EH (cell line): ENCODE data around the gene PGGHG.
"Not testable (repeated sequence)": the region's sequence is repeated elsewhere in the genome, so short reads cannot be mapped to it uniquely, and the experiment has no call there.

Source experiments
- DNase-seq: peaks from one replicate; pipeline ENCODE4 v3.0.0-alpha.2; 2015; ENCODE audit warnings: low read depth

PGGHG gene

DNA sequence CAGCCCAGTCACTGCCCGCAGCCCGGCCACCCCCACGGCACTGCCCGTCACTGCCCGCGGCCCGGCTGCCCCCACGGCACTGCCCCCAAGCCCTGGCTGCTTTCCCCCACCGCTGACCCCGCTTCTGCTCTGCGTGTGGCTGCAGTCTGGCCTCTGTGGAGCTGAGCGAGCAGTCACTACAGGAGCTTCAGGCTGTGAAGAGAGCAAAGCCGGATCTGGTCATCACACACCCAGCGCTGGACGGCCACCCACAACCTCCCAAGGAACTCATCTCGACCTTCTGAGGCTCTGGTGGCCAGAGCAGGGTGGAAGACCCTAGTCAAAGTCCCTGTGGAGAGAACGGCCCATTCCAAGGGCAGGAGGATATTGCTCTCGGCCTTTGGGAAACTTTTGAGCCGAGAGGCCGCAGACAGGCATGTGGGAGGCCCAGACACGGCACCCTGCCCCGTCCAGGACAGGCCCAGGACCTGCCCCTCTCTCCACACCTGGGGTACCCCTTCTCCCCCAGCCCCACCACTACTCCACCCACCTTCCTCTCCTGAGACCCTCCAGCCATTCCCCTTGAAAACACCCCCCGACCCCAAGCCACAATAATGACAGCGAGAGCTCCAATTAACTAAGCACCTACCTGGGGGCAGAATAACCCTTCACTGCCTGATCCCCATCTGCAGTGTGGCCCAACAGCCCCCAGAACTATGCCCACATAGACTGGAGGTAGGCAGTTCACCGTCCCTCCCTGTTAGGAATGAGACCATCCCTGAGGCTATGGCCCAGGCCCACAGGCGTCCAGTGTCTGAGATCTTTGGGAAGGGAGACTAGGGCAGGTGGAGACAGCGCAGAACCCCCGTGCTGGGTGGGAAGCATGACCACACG lies 3.7 kb upstream of the PGGHG start:
- DNase-seq = no peak

DNA sequence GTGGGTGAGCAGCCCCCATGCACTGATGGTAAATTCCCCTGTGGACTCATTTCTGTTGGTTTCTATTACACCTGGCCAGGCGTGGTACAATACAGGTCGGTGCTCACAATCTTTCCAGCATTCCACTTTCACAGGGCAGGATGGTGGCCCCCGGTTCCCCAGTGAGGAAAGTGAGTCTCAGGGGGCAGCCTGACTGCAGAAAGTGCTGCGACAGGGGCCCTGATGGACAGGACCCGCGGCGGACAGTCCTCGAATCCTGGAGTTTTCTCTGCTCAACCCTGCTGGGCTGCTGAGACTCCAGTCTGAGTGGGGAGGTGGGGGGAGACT lies 3.1 kb upstream of the PGGHG start:
- DNase-seq = no peak

DNA sequence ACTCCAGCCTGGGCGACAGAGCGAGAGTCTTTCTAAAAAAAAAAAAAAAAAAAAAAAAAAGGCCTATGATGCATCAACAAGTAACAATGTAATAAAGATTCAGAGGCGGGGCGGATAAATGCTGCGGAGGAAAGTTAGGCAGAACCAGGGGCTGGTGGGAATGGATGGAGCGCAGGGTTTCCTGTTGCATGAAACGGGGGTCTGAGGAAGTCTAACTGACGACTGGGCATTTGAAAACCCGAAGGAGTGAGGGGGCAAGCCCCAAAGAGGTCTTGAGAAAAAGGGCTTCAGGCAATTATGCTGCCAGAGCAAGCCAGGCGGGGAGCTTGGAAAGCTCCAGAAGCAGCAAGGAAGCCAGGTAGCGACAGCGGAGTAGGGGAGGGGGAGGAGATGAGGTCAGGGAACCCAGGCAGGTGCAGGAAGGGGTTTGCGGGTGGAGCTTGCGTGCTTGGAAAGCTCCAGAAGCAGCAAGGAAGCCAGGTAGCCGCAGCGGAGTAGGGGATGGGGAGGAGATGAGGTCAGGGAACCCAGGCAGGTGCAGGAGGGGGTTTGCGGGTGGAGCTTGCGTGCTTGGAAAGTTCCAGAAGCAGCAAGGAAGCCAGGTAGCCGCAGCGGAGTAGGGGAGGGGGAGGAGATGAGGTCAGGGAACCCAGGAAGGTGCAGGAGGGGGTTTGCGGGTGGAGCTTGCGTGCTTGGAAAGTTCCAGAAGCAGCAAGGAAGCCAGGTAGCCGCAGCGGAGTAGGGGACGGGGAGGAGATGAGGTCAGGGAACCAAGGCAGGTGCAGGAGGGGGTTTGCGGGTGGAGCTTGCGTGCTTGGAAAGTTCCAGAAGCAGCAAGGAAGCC lies 1.7 kb upstream of the PGGHG start:
- not testable (repeated sequence) for DNase-seq

DNA sequence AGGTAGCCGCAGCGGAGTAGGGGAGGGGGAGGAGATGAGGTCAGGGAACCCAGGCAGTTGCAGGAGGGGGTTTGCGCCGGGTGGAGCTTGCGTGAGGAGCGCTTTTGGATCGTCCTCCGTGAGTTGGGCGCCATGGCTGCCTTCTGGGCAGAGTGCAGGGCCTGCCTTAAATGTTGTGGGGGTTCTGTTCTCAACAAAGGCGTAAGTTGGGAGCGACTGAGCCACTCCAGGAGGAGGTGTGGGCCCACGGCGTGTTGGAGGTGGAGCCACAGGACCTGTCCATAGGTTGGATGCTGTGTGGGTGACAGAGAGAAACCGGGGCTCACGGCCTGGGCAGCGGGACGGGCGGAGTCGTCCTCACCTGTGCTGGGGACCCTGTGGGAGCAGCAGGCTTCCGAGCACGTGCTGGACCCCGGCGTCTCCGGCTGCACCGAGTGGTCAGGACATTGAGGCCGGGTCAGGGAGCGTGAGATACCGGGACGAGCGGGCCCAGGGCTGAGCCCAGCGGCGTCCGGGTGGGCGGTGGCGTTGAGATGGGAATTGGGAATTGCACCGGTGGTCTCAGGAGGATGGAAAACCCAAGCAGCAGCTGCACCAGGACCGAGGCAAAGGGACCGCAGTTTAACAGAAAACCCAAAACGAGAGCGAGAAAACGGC lies 977 bp upstream of the PGGHG start:
- DNase-seq = no peak

DNA sequence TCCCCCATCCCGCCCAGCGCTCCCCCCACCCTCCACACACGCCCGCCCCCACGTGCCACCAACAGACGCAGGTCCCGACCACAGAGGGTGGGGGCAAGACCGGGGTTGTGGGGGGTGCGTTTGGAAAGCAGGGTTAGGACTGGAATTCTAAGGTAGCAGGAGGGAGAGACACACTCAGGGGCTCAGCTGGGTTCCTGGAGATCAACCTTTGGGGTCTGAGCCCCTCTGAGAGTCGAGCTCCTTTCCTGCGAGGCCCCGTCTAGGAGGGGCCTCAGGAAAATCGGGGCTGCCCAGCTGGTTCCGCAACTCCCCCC lies 429 bp downstream of the PGGHG start:
- no peak for DNase-seq

DNA sequence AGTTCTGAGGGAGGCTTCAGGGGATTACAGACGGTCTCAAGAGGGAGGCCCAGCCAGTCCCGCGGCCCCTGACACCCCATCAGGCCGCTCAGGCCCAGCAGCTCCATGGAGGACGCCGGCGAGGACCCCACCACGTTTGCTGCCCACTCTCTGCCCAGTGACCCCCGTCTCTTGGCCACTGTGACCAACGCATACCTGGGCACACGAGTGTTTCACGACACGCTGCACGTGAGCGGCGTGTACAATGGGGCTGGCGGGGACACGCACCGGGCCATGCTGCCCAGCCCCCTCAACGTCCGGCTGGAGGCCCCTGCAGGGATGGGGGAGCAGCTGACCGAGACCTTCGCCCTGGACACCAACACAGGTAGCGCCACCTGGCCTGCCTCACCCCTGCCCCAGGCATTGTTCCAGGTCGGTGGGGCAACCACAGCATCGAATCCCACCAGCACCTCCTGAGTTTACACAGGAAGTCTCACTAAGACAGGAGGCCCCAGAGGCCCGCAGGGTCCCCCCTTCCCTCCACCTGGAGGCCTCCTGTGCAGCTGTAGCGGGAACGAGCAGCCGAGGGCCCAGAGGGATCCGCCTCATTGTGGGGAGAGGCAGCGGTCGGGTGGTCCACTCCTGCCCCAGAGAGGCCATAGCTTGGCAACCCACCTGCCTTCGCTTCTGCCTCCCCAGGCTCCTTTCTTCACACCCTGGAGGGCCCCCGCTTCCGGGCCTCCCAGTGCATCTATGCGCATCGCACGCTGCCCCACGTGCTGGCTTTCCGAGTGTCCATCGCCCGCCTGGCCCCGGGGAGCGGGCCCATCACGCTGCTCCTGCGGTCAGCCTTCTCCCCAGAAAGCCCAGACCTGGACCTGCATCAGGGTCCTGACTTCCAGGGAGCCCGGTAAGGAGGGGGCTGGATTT lies 1.0 kb downstream of the PGGHG start:
- no peak for DNase-seq

DNA sequence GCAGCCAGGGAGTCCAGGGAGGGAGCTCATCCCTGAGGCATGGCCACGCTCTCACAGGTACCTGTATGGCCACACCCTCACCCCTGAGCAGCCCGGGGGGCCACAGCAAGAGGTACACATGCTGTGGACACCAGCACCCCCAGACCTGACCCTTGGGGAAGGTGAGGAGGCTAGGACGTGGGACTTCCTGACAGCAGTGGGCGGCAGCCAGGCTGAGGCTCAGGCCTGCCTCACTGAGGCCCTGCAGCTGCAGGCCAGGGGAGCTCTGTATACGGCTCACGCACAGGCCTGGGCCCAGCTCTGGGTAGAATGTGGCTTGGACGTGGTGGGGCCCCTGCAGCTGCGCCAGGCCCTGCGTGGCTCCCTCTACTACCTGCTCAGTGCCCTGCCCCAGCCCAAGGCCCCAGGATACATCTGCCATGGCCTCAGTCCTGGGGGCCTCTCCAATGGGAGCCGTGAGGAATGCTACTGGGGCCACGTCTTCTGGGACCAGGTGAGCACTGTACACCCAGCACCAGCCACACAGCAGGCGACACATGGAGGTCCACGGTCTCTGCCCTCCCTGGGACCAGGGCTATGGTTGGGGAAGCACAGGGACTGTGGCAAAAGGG lies 1.8 kb downstream of the PGGHG start:
- DNase-seq = no peak

DNA sequence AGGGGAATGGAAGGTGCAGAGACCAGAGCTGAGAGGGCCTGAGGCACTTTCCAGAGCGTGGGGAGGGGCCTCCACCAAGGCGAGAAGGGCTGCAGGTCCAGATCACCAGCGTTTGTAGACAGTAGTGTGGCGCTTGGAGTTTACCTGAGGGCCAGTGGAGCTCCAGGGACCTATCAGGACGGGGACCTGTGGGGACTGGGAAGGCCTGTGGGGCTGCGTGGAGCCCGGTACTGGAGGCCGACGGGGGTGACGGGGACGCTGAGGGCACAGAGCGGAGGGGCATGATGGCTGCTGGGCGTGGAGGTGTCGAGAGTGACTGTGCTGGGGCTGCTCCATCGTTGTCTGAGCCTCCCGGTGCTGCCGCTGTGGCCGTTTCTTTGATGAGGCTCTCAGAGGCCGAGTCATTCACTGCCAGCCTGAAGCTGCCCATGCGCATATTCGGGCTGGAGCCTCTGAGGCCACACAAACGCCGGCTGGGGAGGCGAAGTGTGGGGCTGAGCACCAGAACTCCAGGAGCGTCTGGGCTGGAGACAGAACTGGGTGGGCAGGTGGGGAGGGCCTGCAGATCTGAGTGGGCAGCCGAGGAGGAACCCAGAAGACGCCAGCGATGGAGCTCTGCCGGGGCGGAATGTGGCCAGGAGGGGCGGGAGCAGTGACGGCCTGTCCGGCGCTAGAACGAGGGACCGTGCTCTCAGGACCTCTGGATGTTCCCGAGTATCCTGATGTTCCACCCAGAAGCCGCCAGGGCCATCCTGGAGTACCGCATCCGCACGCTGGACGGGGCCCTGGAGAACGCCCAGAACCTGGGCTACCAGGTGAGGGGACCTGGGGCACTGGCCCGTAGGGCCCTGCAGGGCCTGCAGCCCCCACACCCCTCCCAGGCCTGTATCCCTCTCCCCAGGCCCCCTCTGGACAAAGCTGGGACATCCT lies 2.6 kb downstream of the PGGHG start:
- no peak for DNase-seq

DNA sequence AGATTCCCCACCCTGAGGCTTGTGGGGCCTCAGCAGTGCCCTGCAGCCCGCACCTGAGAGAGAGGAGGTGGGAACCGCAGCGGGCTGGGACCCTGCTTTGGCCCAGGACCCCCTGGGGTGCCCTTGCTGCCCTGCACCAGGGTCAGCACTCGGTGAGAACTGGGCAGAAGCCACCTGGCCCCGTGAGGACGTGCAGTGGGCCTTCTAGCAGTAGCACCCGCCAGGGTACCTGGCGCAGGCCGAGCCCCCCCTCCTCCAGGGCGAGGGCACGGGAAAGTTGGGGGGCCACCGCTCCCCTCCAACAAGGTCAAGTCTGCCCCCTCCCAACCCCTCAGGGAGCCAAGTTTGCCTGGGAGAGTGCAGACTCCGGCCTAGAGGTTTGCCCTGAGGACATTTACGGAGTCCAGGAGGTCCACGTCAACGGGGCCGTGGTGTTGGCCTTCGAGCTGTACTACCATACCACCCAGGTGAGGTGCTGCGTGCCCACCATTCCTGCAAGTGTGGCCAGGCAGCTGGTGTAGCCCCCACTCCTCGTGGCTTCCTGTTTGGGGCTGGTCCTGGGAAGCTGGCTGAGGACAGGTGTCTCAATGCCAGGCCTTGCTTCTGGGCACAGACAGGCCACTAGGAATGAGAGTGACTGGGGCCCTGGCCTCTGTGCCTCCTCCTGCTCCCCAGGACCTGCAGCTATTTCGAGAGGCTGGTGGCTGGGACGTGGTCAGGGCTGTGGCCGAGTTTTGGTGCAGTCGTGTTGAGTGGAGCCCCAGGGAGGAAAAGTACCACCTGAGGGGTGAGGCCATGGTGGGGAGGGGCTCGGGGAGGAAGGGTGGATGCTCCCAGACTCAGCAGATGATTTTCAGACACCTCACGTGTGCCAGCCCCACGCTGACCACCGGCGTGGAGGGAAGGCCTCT lies 3.5 kb downstream of the PGGHG start:
- DNase-seq = no peak

DNA sequence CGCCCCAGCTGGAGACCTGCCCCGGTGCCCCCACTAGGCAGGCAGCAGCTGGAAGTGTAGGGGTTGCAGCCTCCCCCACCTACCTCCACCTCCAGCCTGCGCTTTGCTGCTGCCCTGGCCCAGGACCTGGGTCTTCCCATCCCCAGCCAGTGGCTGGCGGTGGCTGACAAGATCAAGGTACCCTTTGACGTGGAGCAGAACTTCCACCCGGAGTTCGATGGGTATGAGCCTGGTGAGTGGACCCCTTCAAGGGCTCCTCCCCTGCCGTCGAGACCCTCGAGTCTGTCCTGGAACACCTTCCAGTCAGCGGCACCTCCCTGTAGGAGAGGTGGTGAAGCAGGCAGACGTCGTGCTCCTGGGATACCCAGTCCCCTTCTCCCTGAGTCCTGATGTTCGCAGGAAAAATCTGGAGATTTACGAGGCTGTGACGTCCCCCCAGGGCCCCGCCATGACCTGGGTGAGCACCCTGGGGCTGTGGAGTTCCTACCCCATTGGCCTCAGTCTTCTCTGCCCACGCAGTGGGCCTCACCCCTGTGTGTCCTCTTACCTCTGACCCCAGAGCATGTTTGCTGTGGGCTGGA lies 4.4 kb downstream of the PGGHG start:
- DNase-seq = no peak

DNA sequence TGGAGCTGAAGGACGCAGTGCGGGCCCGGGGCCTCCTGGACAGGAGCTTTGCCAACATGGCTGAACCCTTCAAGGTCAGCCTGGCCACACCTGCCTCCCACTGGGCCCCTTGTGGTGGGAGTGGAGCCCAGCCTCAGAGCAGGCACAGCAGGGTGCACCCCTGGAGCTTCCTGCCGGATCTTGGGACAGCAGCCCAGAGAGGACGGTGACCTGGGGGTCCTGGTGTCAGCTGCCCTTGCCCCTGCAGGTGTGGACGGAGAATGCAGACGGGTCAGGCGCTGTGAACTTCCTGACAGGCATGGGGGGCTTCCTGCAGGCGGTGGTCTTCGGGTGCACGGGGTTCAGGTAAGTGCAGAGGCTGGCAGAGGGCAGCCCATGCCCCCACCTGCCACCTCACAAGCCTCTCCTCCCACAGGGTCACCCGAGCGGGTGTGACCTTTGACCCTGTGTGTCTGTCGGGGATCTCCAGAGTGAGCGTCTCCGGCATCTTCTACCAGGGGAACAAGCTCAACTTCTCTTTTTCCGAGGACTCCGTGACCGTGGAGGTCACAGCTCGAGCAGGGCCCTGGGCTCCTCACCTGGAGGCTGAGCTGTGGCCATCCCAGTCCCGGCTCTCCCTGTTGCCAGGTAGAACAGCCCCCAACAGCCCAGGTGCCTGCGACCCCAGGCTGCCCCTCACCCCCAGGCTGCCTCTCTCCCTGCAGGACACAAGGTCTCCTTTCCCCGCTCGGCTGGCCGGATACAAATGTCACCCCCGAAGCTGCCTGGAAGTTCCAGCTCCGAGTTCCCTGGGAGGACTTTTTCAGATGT lies 5.1 kb downstream of the PGGHG start:
- no peak for DNase-seq

DNA sequence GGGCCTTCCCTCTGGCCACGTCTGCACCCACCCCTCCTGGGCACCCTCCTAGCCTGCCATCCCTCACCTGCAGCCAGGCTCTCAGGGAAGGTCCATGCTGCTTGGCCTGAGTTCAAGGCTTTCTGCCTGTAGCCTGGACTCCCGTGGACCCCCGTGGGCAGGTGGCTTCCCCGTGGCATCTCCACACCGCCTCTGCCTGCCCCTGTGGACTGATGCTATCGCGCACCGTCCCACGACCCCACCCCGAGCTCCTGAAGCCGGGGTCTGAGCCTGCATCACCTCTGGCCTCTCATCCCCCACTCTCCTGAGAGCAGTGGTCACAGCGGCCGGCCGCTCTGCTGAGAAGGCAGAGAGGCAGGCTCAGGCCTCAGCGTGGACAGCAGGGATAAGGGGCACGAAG lies 5.9 kb downstream of the PGGHG start:
- DNase-seq = no peak

DNA sequence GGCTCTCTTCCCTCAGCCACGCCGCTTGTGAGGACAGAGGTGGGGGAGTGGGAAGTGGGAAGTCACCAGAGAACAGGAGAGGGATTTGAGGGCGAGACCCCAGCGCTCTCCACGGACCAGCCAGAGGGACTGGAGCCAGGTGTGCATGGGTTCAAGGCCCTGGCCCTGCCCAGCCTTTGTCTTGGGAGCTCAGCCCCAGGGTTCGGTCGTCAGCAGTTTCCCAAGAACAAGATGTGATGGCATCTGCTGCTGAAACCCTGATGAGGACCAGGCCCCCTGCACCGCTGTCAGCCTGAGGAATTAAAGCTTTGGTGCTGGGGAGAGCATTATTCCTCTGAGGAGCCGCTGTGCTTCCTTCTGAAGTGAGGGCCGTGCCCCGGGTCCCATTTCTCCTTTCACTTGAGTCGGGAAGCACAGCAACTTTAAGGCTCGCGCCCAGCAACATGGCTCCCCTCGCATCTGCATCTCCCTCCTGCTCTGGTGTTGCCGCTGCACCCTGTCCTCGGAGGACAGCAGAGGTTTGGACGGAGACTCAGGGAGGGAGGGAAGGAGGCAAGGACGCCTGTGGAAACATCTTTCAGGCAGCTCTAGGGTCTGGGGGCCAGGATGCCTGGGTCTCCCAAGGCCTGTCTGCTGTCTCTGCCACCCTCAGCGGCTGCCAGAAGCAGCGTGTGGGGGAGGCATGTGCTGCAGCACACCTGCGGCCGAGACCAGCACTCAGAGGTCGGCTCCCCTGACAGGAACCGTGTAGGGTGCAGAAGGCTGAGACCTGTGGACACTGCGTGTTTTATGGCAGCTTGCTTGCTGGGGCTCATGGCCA lies 6.6 kb downstream of the PGGHG start:
- no peak for DNase-seq

DNA sequence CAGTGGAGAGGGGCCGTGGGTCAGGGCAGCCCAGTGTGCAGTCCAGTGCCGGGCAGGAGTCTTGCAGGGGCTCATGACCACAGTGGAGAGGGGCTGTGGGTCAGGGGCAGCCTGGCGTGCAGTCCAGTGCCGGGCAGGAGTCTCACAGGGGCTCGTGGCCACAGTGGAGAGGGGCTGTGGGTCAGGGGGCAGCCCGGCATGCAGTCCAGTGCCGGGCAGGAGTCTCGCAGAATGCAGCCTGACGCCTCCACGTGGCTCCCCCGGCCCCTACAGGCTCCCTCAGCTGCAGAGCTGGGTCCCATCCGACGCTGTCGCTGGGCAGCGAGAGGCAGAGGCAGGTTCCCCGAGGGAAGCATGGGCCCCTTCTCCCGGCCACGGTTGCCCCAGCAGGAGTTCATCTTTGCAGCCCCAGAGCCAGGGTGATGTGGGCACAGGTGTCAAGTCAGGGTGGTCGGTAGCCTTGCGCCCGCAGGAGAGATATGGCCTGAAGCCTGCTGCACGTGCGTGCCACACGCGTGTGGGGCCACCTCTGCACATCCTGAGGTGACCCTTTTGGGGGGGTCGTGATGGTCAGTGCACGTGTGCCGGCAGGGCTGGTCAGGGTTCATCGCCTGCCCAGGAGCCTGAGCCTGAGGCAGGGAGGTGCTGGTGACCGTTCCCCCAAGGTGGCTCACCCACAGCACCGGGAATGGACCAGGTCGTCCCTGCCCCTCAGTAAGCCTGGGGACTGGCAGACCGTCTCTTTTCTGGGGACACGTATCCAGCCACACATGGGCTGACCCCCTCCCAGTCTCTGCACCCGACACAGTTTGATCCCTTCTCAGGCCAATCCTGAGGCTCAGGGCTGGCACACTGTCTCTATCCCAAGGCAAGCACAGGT lies 7.5 kb downstream of the PGGHG start:
- DNase-seq = no peak

DNA sequence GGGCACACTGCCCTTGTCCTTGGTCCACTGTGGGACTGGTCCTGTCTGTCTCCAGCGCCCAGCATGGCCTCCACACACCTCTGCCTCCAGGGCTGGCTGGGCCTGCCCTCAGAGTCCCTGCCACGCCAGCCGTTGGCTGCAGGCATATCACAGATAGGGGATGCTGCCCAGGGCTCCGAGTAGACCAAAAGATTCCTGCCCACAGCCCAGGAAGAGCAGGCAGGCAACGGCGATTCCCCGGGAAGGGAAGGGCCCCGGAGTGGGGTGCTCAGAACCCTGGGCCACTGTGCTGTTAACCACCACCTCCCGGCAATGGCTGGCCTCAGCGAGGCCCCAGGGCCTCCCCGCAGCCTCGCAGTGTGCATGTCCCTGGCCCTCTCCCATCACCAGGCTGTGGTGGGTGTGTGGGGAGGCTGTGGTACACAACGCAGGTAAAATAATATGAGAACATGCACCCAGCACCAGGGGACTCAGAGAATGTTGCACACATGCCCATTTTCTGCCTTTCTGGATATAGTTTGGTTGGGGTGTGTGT lies 8.2 kb downstream of the PGGHG start:
- no peak for DNase-seq
